Caco-2 (cell line): ENCODE results near the gene GAMT. TPM values are rescaled to one million over a fixed set of nuclear protein-coding genes. Genes with fewer than 3 reads are reported as not detected.

ENCODE experiments used
- BruUV-seq: library from RNA; stranded (reverse); fragments of 400-500 nt; replicated peaks from 2 replicates; lab custom pipeline; 2021; lab: Mats Ljungman, UMichigan
- CTCF ChIA-PET: fragments of 300-600 bp; sonication (Branson Sonifier 250); formaldehyde crosslinking; loops from one replicate; lab custom pipeline; 2022; ENCODE audit warnings: antibody characterized with exemption; lab: Charles Lee
- POLR2A ChIA-PET: fragments of 300-600 bp; sonication (Branson Sonifier 250); formaldehyde crosslinking; loops from one replicate; lab custom pipeline; 2022; ENCODE audit warnings: antibody characterized with exemption; lab: Charles Lee
- DNase-seq, 2 experiments: peaks; one replicate each; pipeline versions ENCODE4 v3.0.0 to v3.0.0-alpha.2; 2020 to 2022
- H3K27me3 ChIP-seq: replicated peaks from 2 replicates; pipeline ENCODE4 v1.6.0; 2011; ENCODE audit warnings: low read length; ENCODE audit not compliant: control insufficient read depth, insufficient read depth
- H3K36me3 ChIP-seq: 2 replicates; pipeline ENCODE4 v1.5.1; 2011; ENCODE audit warnings: low read length; ENCODE audit not compliant: control insufficient read depth, insufficient read depth
- H3K4me1 ChIP-seq: fragments of 250-450 bp; sonication (Bioruptor Pico); 2 replicates; pipeline ENCODE4 v1.5.1; 2020; ENCODE audit warnings: mild to moderate bottlenecking
- H3K4me3 ChIP-seq: 2 replicates; pipeline ENCODE4 v1.5.1; 2011; ENCODE audit warnings: low read depth, mild to moderate bottlenecking, control low read depth, low read length
- H3K9me3 ChIP-seq: fragments of 250-450 bp; sonication (Bioruptor Pico); 2 replicates; pipeline ENCODE4 v1.5.1; 2020; ENCODE audit warnings: mild to moderate bottlenecking, moderate library complexity
- H3K27ac Mint-ChIP-seq: one replicate; pipeline ENCODE4 v1.8.0; 2022; ENCODE audit warnings: mixed read lengths; ENCODE audit not compliant: unreplicated experiment
- H3K27me3 Mint-ChIP-seq: one replicate; pipeline ENCODE4 v1.8.0; 2022; ENCODE audit warnings: mixed read lengths; ENCODE audit not compliant: insufficient read depth, unreplicated experiment
- H3K36me3 Mint-ChIP-seq: one replicate; pipeline ENCODE4 v1.8.0; 2022; ENCODE audit warnings: mild to moderate bottlenecking, mixed read lengths; ENCODE audit not compliant: insufficient read depth, unreplicated experiment
- H3K4me1 Mint-ChIP-seq: one replicate; pipeline ENCODE4 v1.8.0; 2022; ENCODE audit warnings: low read depth, mixed read lengths; ENCODE audit not compliant: unreplicated experiment
- H3K4me3 Mint-ChIP-seq: one replicate; pipeline ENCODE4 v1.8.0; 2022; ENCODE audit warnings: mild to moderate bottlenecking, moderate library complexity, mixed read lengths; ENCODE audit not compliant: unreplicated experiment
- H3K9me3 Mint-ChIP-seq: one replicate; pipeline ENCODE4 v1.8.0; 2022; ENCODE audit warnings: mixed read lengths; ENCODE audit not compliant: unreplicated experiment
- intact Hi-C: fragments of 100-400 bp; cut with micrococcal nuclease; formaldehyde crosslinking; loops from one replicate; pipeline ENCODE4 v1.10.0; 2022; ENCODE audit not compliant: unreplicated experiment
- total RNA-seq: library from RNA; stranded (reverse); gene quantifications from 2 replicates; pipeline ENCODE4 v1.2.3, GENCODE V29; 2022
- TF ChIP-seq, protein P1 (sequence below), 2 experiments: fragments of 200-600 bp in 1 of 2; IDR thresholded peaks; 1 replicate in 1 of 2; 2 replicates in 1 of 2; pipeline versions ENCODE4 v1.5.1 to v1.8.0; 2011 to 2022; ENCODE audit warnings: antibody characterized with exemption in 1 of 2, control low read depth in 1 of 2, inconsistent platforms in 1 of 2, low read depth in 1 of 2, low read length in 1 of 2, mild to moderate bottlenecking in 1 of 2, moderate library complexity in 1 of 2; ENCODE audit not compliant: insufficient read depth in 1 of 2, severe bottlenecking in 1 of 2, unreplicated experiment in 1 of 2

Gene GAMT
- total RNA-seq, 1 experiment from 2014 or later: 75.7 TPM

DNA sequence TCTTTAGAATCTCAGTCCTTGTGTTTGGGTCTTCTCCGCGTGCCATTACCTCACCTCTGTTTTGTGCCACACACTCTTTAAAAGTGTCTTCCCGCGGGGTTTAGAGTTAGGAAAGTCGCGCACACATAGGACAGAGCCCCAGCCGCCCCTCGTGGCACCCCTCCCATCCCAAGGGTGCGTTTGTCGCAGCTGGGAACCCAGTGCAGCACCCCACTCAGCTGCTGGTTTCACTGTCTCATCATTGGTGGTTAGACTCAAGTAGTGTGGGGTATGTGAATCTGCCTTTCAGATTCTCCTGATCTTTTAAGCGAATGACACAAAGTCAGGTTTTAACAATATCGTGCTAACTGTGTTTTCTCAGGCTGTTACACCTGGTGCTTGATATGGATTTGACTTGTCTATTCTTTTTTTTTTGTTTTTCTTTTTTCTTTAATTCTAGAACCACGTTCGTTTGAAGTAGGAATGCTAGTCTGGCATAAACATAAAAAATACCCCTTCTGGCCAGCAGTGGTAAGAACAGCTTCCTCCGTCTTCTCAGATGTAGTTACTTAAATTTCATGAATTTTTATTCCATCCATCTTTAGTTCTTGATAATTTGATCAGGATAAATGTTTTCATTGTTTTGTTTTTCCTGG lies 37.2 kb downstream of the GAMT start:
- H3K36me3 ChIP-seq: peaks cover 1% of the 10 kb centered on the region; the same call in 1 of the 2 replicates

DNA sequence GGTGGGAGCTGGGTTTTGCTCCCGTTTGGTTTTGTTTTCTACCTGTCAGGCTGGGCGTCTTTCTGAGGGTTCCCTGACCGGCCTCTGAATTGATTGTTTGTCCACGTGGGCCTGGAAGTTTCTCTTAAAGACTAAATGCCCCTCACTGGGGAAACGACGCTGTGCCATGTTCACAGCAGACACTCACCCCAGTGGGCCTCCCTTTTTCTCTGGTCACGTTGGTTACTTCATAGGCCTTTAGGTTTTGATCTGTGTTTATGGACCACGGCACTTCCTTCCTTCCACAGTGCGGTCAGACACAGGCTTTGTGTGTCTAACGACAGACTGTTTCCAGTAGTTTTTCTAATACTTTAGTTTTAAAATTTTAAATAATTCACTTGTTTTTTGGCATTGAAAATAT lies 37.7 kb downstream of the GAMT start:
- H3K9me3 ChIP-seq: no peaks in the 10 kb centered on the region
- H3K27me3 Mint-ChIP-seq: no peaks in the 10 kb centered on the region
- no peak for DNase-seq
- H3K4me1 ChIP-seq: no peaks in the 10 kb centered on the region
- peaks cover 37% of the 10 kb centered on the region for H3K36me3 Mint-ChIP-seq
- ChIA-PET CTCF (no interaction called here), POLR2A (interaction anchor here (0.5 kb wide), 1 partner anchor 90 kb away, joined by 3 read pairs; no protein-coding TSS in a partner anchor)
- H3K27me3 ChIP-seq: no peaks in the 10 kb centered on the region
- H3K4me3 ChIP-seq: no peak overlapping the region
- intact Hi-C loops: no loop called here
- no peaks in the 10 kb centered on the region for H3K4me1 Mint-ChIP-seq
- peaks cover 1% of the 10 kb centered on the region; the same call in 1 of the 2 replicates for H3K36me3 ChIP-seq
- H3K4me3 Mint-ChIP-seq: no peak overlapping the region
- BruUV-seq: no TSS peak
- H3K9me3 Mint-ChIP-seq: no peaks in the 10 kb centered on the region
- H3K27ac Mint-ChIP-seq: no peak overlapping the region
- TF ChIP-seq, protein P1, sequence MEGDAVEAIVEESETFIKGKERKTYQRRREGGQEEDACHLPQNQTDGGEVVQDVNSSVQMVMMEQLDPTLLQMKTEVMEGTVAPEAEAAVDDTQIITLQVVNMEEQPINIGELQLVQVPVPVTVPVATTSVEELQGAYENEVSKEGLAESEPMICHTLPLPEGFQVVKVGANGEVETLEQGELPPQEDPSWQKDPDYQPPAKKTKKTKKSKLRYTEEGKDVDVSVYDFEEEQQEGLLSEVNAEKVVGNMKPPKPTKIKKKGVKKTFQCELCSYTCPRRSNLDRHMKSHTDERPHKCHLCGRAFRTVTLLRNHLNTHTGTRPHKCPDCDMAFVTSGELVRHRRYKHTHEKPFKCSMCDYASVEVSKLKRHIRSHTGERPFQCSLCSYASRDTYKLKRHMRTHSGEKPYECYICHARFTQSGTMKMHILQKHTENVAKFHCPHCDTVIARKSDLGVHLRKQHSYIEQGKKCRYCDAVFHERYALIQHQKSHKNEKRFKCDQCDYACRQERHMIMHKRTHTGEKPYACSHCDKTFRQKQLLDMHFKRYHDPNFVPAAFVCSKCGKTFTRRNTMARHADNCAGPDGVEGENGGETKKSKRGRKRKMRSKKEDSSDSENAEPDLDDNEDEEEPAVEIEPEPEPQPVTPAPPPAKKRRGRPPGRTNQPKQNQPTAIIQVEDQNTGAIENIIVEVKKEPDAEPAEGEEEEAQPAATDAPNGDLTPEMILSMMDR (IDR thresholded peaks at IDR 0.05; ENCODE audit: insufficient read depth in 1 of 2, low read depth in 1 of 2, low read length in 1 of 2, severe bottlenecking in 1 of 2, unreplicated experiment in 1 of 2): no peak

More for the DNA sequence above, 37.2 kb downstream of the GAMT start:
- TF ChIP-seq, protein P1 (IDR thresholded peaks at IDR 0.05; ENCODE audit: insufficient read depth in 1 of 2, low read depth in 1 of 2, low read length in 1 of 2, severe bottlenecking in 1 of 2, unreplicated experiment in 1 of 2): peak; percentile 13 to 18
- Histone ChIP-seq H3K27me3 (no peaks in the 10 kb centered on the region), H3K4me1 (no peaks in the 10 kb centered on the region), H3K9me3 (no peaks in the 10 kb centered on the region), H3K4me3 (no peak overlapping the region)
- Mint-ChIP-seq H3K27me3 (no peaks in the 10 kb centered on the region), H3K4me3 (no peak overlapping the region), H3K36me3 (peaks cover 33% of the 10 kb centered on the region), H3K4me1 (no peaks in the 10 kb centered on the region), H3K9me3 (no peaks in the 10 kb centered on the region), H3K27ac (no peak overlapping the region)
- DNase-seq: no peak
- BruUV-seq: no TSS peak
- POLR2A ChIA-PET: interaction anchor here (0.5 kb wide), 1 partner anchor 90 kb away, joined by 3 read pairs; no protein-coding TSS in a partner anchor
- CTCF ChIA-PET: no interaction called here
- intact Hi-C loops: no loop called here

DNA sequence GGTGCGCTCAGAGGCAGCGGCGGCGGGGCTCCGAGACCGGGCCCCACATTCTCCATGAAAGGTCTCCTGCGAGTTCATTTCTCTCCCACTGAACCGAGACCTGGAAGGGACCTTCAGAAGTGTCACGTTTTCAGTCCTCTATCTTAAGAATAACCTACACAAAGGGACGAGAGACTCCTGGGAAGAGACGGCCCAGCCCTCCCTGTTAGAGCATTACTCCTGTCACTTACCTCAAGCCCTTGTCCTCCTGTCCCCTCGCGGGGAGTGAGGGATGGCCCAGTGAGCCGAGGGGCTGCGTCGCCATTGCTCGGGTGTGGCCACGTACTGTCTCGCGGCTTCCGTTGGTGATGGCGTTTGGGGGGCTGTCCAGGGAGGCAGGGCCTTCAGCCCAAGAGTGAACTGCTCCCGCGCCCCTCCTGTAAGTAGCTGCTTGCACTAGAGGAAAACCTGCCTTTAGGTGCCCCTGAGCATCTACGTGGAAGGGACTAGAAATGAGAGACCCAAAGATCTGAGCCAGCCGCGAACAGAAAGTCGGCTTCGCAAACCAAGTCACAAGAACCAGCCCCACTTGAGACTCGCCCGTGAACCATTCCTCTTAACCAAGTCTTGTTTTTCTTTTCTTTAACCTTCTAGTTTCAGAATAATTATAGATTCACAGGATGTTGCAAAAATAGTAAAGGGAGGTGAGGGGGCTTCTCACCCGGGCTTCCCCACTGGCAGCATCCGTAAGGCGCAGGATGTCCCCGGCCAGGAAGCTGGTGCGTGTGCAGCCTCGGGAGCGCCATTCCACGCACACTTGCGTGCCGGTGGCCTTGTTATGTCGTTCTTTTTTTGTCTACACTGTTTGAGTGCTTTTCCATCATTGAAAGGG lies 38.7 kb downstream of the GAMT start:
- Mint-ChIP-seq H3K4me1 (no peaks in the 10 kb centered on the region), H3K27ac (no peak overlapping the region), H3K36me3 (peaks cover 46% of the 10 kb centered on the region), H3K4me3 (no peak overlapping the region), H3K9me3 (no peaks in the 10 kb centered on the region), H3K27me3 (no peaks in the 10 kb centered on the region)
- Histone ChIP-seq H3K9me3 (no peaks in the 10 kb centered on the region), H3K4me1 (no peaks in the 10 kb centered on the region), H3K27me3 (no peaks in the 10 kb centered on the region), H3K4me3 (no peak overlapping the region), H3K36me3 (peaks cover 1% of the 10 kb centered on the region; the same call in 1 of the 2 replicates)
- CTCF ChIA-PET: no interaction called here
- TF ChIP-seq, protein P1 (IDR thresholded peaks at IDR 0.05; ENCODE audit: insufficient read depth in 1 of 2, low read depth in 1 of 2, low read length in 1 of 2, severe bottlenecking in 1 of 2, unreplicated experiment in 1 of 2): no peak
- DNase-seq: no peak
- POLR2A ChIA-PET: no interaction called here
- intact Hi-C loops: no loop called here
- BruUV-seq: no TSS peak
